ENCODE measurements around the gene C1orf167. TPM values are rescaled to one million over a fixed set of nuclear protein-coding genes. Genes with fewer than 3 reads are reported as not detected.

Gene C1orf167
- total RNA-seq, 6 donors from 2014 or later: 1.0 to 14.3 (median 8.8) TPM

GRCh38 chr1:11806307-11806936, 44.4 kb downstream of the C1orf167 start:
- WGBS, 2 donors: 0% methylated on average over 16 to 18 of the region's 20 CpGs
- TF ChIP-seq POLR2AphosphoS5 (IDR thresholded peaks at IDR 0.05): no peak
- no peak for TF ChIP-seq CTCF (IDR thresholded peaks at IDR 0.05)
- TF ChIP-seq POLR2A (IDR thresholded peaks at IDR 0.05): no peak
- no peak for TF ChIP-seq EP300 (IDR thresholded peaks at IDR 0.05)
- Histone ChIP-seq H3K9me3 (no peaks in the 10 kb centered on the region), H3K27ac (peak overlapping the region; percentile 91 to 99 (median 97)), H3K4me3 (peak overlapping the region; percentile 69 to 86 (median 73)), H3K4me1 (peaks cover 62 to 75% (median 63%) of the 10 kb centered on the region in 4 donors), H3K36me3 (peaks cover 0 to 38% (median 9%) of the 10 kb centered on the region in 4 donors), H3K27me3 (no peaks in the 10 kb centered on the region)
- DNase-seq: peak in 1 of 2 donors; percentile 87
- peak; percentile 53 to 74 for ATAC-seq (ENCODE audit: low FRiP score in 2 of 2)

GRCh38 chr1:11807133-11807532, 45.1 kb downstream of the C1orf167 start:
- 45 to 46% methylated on average over 2 of the region's 2 CpGs for WGBS, 2 donors
- TF ChIP-seq EP300 (IDR thresholded peaks at IDR 0.05) (no peak), POLR2AphosphoS5 (IDR thresholded peaks at IDR 0.05) (peak in 1 of 2 donors; percentile 12)
- H3K4me1 ChIP-seq: peaks cover 55 to 68% (median 57%) of the 10 kb centered on the region in 4 donors
- ATAC-seq (ENCODE audit: low FRiP score in 2 of 2): no peak
- peaks cover 0 to 46% (median 14%) of the 10 kb centered on the region in 4 donors for H3K36me3 ChIP-seq
- H3K27ac ChIP-seq: peak overlapping the region; percentile 91 to 99 (median 97)
- DNase-seq: no peak
- H3K9me3 ChIP-seq: no peaks in the 10 kb centered on the region
- peak overlapping the region in 3 of 4 donors; percentile 69 to 86 (median 70) for H3K4me3 ChIP-seq
- no peaks in the 10 kb centered on the region for H3K27me3 ChIP-seq

- 76 to 84% methylated on average over 5 of the region's 5 CpGs for WGBS, 2 donors
- H3K27ac ChIP-seq: no peak overlapping the region
- H3K9me3 ChIP-seq: no peaks in the 10 kb centered on the region
- H3K4me1 ChIP-seq: peaks cover 14 to 22% (median 18%) of the 10 kb centered on the region in 4 donors
- TF ChIP-seq CTCF (IDR thresholded peaks at IDR 0.05) (no peak), POLR2AphosphoS5 (IDR thresholded peaks at IDR 0.05) (no peak), POLR2A (IDR thresholded peaks at IDR 0.05) (no peak), EP300 (IDR thresholded peaks at IDR 0.05) (no peak)
- H3K27me3 ChIP-seq: no peaks in the 10 kb centered on the region
- ATAC-seq (ENCODE audit: low FRiP score in 2 of 2) (no peak), DNase-seq (no peak)
- H3K36me3 ChIP-seq: peaks cover 13 to 85% (median 42%) of the 10 kb centered on the region in 4 donors
- H3K4me3 ChIP-seq: no peak overlapping the region
Measured at GRCh38 chr1:11813021-11813420, 51.0 kb downstream of the C1orf167 start.

- no peak overlapping the region for H3K27ac ChIP-seq
- no peak overlapping the region for H3K4me3 ChIP-seq
- H3K4me1 ChIP-seq: peaks cover 0 to 8% (median 2%) of the 10 kb centered on the region in 4 donors
- ATAC-seq (ENCODE audit: low FRiP score in 2 of 2) (no peak), DNase-seq (no peak)
- TF ChIP-seq CTCF (IDR thresholded peaks at IDR 0.05): no peak
- no peak for TF ChIP-seq POLR2AphosphoS5 (IDR thresholded peaks at IDR 0.05)
- TF ChIP-seq EP300 (IDR thresholded peaks at IDR 0.05): no peak
- TF ChIP-seq POLR2A (IDR thresholded peaks at IDR 0.05): no peak
- WGBS, 2 donors: 94 to 96% methylated on average over 12 of the region's 12 CpGs
- no peaks in the 10 kb centered on the region for H3K27me3 ChIP-seq
- peaks cover 19 to 87% (median 56%) of the 10 kb centered on the region in 4 donors for H3K36me3 ChIP-seq
- H3K9me3 ChIP-seq: no peaks in the 10 kb centered on the region
Measured at GRCh38 chr1:11817192-11817591, 55.2 kb downstream of the C1orf167 start.

- no peak for TF ChIP-seq POLR2A (IDR thresholded peaks at IDR 0.05)
- TF ChIP-seq EP300 (IDR thresholded peaks at IDR 0.05): no peak
- no peak for TF ChIP-seq POLR2AphosphoS5 (IDR thresholded peaks at IDR 0.05)
- no peak for TF ChIP-seq CTCF (IDR thresholded peaks at IDR 0.05)
- no peak for ATAC-seq (ENCODE audit: low FRiP score in 2 of 2)
- 91 to 93% methylated on average over 3 of the region's 3 CpGs for WGBS, 2 donors
- H3K36me3 ChIP-seq: peaks cover 8 to 97% (median 83%) of the 10 kb centered on the region in 4 donors
- no peaks in the 10 kb centered on the region for H3K27me3 ChIP-seq
- H3K9me3 ChIP-seq: no peaks in the 10 kb centered on the region
- H3K4me3 ChIP-seq: no peak overlapping the region
- H3K4me1 ChIP-seq: no peaks in the 10 kb centered on the region
- DNase-seq: no peak
- no peak overlapping the region for H3K27ac ChIP-seq
Measured at GRCh38 chr1:11822091-11822490, 60.1 kb downstream of the C1orf167 start.
